ENCODE results near the gene PRR16.

GRCh38 chr5:120544043-120544442 lies 79.9 kb downstream of the PRR16 start:
- TF ChIP-seq CTCF (IDR thresholded peaks at IDR 0.05; ENCODE audit: insufficient read depth, low read length) (no peak), SPI1 (IDR thresholded peaks at IDR 0.05; ENCODE audit: borderline replicate concordance, low read depth) (no peak), REST (IDR thresholded peaks at IDR 0.05; ENCODE audit: insufficient replicate concordance, low read depth) (no peak), POLR2AphosphoS5 (IDR thresholded peaks at IDR 0.05; ENCODE audit: low read depth) (no peak), GABPA (IDR thresholded peaks at IDR 0.05; ENCODE audit: low read depth) (no peak)
